NCI-H2107 (cell line): ENCODE data around the gene MET.
"Not testable (repeated sequence)": the region's sequence is repeated elsewhere in the genome, so short reads cannot be mapped to it uniquely, and the experiment has no call there.

ENCODE experiments used
- DNase-seq: peaks from one replicate; lab custom pipeline; 2025; lab: John Stamatoyannopoulos, UW

MET gene

DNA sequence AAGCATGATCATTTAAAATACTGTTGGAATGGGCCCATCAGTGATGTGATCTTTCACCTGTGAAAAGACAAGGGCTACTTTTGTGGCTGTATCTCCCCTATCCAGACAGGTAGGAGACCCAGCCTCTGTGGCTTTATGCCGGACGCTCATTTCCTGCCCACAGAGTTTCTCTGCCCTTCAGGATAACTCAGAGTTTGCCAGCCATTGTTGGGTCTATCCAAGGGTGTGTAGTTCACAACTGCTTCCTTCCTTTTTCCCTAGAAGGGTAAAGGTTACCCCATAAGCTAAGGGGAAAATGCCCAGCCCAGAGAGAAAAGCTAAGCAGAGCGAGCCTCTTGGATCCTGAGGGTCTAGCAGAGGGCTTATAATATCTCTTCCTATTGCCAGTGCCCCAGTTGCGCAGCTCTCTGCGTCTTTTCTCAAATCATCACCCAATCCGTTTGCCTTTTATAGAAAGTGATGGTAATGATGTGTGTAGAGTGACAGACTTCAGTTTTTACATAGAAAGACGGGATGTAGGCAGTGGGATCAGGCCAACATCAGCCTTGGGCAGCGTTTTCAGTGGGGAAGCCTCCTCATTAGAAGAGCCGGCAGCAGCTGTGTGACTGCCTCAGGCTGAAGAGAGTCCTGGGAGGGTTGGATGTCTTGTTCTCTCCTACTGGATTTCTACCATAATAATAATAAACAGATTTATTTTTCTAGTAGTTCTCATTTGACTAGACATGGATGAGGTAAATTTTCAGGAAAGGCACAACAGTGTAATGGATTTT, 80.5 kb downstream of the MET start:
- DNase-seq: no peak

DNA sequence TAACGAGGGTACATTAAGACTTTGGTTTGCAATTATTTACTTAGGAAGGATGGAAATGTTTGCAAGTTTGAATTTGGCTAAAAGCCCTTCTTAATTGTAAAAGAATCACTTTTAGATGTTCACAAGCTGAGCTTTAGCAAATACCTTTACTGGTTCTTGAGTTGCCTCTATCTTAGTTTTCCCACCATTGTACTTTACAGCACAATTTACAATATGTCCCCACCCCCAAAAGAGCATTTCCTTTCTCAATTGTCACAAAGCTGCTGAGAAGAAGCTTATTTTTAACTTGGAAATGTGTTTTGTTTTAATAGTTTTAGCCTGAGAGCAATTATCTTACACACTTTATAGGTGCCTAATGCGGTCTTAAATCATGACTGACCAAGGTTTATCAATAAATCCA, 81.1 kb downstream of the MET start:
- DNase-seq: no peak

DNA sequence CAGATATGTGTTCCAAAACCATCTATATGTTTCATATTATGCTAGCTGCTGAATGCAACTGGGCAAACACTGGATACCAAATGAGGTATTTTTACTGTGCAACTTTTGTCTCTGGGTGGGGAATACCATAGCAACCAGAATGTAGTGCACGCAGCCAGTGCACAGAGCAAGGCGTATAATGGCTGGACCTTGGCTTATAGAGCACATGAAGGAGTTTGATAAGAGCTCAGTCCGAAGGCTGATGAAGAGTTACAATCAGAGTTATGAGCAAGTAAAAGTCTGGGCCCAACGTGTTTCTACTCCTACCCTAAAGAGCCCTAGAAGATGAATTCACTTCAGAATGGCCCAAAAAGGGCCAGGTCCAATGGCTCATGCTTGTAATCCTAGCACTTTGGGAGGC, 82.2 kb downstream of the MET start:
- no peak for DNase-seq

GRCh38 chr7:116757283-116757682, 85.3 kb downstream of the MET start:
- no peak for DNase-seq

DNA sequence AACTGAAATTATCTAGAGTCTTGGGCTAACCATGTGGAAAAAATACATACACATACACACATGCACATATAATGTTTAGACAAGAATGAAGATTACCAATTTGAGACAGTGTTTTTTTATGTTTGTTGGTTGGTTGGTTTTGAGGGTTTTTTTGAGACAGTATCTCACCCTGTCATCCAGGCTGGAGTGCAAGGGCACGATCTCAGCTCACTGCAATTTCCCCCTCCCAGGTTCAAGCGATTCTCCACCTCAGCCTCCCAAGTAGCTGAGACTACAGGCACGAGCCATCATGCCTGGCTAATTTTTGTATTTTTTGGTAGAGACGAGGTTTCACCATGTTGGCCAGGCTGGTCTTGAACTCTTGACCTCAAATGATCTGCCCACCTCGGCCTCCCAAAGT, 87.6 kb downstream of the MET start:
- not testable (repeated sequence) for DNase-seq

DNA sequence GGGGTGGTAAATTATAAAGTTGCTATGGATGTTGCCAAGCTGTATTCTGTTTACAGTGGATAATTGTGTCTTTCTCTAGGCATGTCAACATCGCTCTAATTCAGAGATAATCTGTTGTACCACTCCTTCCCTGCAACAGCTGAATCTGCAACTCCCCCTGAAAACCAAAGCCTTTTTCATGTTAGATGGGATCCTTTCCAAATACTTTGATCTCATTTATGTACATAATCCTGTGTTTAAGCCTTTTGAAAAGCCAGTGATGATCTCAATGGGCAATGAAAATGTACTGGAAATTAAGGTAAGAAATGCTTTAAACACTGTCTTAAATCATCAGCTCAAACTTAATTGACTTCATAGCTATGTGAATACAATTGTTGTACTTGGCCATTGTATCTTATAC, 91.0 kb downstream of the MET start:
- no peak for DNase-seq

DNA sequence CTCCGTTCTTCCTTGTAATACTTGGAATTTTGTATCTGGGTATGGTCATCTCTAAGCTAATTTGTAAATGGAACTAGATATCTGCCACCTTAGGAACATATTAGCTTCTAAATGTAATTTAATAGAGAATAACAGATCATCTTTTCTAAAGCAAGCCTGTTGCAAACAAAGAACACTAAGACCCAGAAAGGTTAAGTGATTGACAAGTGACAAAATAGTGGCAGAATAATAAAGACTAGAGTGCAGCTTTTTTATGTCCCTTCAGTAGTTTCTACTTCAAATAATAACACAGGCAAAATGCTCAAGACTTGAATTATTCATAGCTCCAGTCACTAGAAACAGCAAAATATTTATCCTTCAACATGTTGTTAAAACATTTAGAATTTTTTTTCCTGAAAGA, 91.7 kb downstream of the MET start:
- no peak for DNase-seq

- DNase-seq: no peak
Observed at GRCh38 chr7:116766881-116767280, 94.9 kb downstream of the MET start.

- no peak for DNase-seq
Observed at GRCh38 chr7:116769546-116769945, 97.5 kb downstream of the MET start.

DNA sequence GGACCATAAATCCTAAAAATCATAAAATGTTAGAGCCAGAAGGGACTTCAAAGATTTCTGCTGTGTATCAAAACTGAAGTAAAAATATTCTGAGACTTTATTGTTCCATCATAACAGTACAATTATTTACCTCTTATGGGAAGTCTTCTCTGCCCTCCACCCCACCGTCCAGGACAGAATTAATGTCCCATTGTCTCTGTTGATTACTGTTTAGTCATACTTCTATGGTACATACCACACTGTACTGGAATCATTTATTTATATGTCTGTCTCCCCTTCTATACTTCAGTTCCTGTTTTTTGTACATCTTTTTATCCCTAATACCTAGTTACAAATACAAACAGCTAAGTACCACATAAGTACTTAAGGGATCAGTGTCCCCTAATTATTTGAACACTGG, 98.9 kb downstream of the MET start:
- no peak for DNase-seq

GRCh38 chr7:116771640-116772039, 99.6 kb downstream of the MET start:
- DNase-seq: no peak

DNA sequence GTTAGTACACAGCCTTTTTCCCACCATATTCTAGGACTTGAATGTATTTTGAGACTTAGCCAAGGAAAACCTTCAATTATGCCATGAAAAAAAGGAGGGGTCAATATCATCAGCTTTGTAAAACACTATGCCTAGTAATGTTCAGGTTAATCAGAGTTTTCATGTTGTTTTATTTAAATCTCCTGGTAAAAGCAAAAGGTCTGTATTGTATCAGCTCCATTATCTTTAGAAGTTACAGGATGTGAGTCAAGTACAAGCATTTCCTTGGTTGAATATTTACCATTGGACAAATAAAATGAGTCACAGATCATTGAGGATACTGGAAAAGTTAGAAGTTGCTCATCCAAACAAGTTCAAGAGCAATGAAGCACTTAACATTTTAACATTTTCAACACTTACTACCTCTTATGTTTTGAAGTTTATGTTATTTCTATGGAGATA, 100.4 kb downstream of the MET start:
- DNase-seq: no peak

DNA sequence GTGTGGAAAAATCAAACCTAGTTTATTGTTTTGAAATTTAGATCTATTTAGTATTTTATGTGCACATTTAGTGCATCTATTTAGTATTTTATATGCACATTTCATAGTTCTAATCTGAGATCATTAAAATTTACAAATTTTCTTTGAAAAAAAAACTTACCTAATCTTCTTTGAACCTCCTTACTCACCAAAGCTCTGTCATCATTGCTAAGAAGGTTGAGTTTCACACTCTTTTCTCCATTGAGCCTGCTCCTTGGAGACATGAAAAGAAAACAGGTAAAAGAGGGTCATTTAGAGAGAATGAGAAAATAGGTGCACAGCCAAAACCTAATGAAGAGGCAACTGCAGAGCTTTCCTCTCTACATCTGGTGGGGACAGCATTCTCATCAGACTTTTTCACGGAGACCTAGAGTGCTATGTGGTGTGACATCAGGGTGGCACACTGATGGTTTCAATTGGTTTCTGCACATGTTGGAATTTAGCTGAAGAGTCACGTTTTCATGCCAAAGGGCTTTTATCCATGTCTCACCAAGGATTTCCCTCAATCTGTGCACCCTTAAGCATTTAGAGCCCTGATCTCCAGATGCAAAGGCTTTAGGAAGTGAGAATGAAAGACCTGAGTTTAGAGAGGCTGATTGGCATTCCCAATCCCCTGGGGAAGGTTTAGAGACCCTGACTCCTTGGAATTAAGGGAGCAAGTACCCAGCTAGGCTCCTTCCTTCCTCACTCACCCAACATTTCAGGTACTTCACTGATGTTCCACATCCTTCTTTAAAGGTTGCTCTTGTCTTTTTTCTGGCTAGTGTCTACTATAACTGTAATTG, 101.1 kb downstream of the MET start:
- no peak for DNase-seq

GRCh38 chr7:116776046-116776445, 104.0 kb downstream of the MET start:
- DNase-seq: no peak

- no peak for DNase-seq
Observed at GRCh38 chr7:116776610-116777289, 104.8 kb downstream of the MET start.

DNA sequence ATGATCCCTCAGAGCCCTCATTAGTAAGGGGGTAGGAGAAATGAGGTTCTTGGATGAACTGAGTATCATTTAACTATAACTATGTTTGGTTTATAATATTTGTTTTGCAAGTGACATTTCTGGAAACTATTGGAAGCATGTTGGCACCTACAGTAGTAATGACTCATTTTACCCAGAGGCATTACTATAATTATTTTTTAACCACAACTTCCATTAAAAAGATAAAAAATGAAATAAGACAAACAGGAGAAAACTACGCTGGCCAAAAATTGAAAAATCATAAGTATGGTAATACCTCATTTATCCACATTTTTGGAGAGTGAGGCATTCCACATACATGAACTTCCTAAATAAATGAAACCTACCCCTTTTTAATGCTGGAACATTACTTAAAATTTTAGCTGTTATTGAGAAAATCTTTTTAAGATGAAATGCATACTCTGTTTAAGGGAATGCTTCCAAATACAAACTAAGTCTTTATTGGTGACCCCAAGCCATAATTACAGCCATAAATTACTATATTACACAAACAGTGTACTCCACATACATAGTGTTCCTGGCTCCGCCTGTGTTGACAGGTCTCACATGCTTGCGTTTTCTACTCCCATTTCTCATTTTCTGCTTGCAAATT, 105.8 kb downstream of the MET start:
- DNase-seq: no peak

DNA sequence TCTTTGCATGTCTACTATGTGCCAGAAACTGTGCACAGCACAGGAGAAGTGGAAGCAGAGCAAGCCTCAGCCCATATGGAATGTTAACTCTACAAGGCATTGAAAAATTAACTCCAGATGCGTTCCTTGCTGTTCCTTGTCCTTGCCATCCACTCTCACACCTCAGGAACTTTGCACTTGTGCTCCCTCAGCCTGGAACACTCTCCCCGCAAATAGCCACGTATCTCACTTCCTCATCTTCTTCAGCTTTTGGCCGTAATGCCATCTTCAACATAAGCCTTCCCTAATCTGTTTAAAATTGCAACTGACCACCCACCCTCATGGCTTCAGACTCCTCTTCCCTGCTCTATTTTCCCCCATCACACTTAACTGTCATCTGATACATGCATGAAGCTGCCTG, 107.2 kb downstream of the MET start:
- DNase-seq: no peak

DNA sequence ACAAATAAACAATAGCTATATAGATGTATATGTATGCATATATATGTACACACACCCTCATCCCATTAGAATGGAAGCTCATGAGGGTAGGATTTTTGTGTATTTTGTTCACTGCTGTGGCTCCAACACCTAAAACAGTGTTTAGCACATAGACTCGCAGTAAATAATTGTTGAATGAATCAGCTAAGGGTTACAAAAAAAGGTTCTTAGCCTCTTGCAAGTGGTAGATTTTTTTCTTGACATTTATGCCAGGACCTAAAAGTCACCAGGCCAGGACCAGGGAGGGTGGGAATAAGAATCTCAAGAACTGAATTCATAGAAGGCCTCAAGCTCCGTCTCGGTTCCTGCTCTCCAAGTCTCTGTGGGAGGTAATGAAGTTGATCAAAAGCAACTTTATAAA, 107.9 kb downstream of the MET start:
- no peak for DNase-seq

- no peak for DNase-seq
Observed at GRCh38 chr7:116780521-116780920, 108.5 kb downstream of the MET start.

GRCh38 chr7:116780966-116781365, 109.0 kb downstream of the MET start:
- no peak for DNase-seq

DNA sequence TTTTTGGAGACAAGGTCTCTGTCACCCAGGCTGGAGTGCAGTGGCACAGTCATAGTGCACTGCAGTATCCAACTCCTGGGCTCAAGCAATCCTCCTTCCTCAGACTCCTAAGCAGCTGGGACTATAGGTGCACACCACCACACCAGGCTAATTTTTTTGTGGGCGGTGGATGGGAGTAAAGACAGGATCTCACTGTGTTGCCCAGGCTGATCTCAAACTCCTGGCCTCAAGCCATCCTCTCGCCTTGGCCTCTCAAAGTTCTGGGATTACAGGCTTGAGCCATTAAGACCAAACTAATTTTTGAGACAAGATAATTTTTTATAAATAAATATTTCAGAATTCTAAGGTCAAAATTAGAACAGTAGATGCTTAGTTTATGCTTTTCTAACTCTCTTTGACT, 109.6 kb downstream of the MET start:
- no peak for DNase-seq

GRCh38 chr7:116782177-116782711, 110.2 kb downstream of the MET start:
- DNase-seq: peak; percentile 41
